ENCODE results near the gene PLCXD1.
"Not testable (repeated sequence)": the region's sequence is repeated elsewhere in the genome, so short reads cannot be mapped to it uniquely, and the experiment has no call there.

The PLCXD1 gene

GRCh38 chrX:300334-300733 lies 19.2 kb downstream of the PLCXD1 start:
- no peak overlapping the region for H3K4me3 ChIP-seq (replicated peaks; ENCODE audit: low read depth, low read length)
- no peak for DNase-seq (ENCODE audit: extremely low read depth, low read depth)
- TF ChIP-seq, protein P1, sequence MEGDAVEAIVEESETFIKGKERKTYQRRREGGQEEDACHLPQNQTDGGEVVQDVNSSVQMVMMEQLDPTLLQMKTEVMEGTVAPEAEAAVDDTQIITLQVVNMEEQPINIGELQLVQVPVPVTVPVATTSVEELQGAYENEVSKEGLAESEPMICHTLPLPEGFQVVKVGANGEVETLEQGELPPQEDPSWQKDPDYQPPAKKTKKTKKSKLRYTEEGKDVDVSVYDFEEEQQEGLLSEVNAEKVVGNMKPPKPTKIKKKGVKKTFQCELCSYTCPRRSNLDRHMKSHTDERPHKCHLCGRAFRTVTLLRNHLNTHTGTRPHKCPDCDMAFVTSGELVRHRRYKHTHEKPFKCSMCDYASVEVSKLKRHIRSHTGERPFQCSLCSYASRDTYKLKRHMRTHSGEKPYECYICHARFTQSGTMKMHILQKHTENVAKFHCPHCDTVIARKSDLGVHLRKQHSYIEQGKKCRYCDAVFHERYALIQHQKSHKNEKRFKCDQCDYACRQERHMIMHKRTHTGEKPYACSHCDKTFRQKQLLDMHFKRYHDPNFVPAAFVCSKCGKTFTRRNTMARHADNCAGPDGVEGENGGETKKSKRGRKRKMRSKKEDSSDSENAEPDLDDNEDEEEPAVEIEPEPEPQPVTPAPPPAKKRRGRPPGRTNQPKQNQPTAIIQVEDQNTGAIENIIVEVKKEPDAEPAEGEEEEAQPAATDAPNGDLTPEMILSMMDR (IDR thresholded peaks at IDR 0.05; ENCODE audit: low read depth, low read length, missing control alignments): no peak

- TF ChIP-seq, protein P1 (IDR thresholded peaks at IDR 0.05; ENCODE audit: low read depth, low read length, missing control alignments): no peak
- no peak for DNase-seq (ENCODE audit: extremely low read depth, low read depth)
- H3K4me3 ChIP-seq (replicated peaks; ENCODE audit: low read depth, low read length): no peak overlapping the region
Measured at GRCh38 chrX:302975-303374, 21.8 kb downstream of the PLCXD1 start.

DNA sequence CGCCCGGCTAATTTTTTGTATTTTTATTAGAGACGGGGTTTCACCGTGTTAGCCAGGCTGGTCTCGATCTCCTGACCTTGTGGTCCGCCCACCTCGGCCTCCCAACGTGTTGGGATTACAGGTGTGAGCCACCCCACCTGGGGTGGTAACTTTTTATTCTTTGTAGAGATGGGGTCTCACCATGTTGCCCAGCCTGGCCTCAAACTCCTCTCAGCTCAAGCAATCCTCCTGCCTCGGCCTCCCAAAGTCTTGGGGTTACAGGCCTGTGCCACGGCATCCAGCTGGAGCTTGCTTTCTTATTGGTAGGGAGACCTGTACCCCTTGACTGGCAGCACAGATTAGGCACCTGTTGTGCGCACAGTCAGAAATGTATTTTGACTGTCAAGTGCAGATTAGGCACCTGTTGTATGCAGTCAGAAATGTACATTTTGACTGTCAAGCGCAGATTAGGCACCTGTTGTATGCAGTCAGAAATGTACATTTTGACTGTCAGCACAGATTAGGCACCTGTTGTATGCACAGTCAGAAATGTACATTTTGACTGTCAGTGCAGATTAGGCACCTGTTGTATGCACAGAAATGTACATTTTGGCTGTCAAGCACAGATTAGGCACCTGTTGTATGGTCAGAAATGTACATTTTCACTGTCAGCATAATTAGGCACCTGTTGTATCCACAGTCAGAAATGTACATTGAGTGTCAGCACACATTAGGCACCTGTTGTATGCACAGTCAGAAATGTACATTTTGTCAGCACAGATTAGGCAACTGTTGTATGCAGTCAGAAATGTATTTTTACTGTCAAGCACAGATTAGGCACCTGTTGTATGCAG lies 24.8 kb downstream of the PLCXD1 start:
- H3K4me3 ChIP-seq (replicated peaks; ENCODE audit: low read depth, low read length); DNase-seq (ENCODE audit: extremely low read depth, low read depth): not testable (repeated sequence)

DNA sequence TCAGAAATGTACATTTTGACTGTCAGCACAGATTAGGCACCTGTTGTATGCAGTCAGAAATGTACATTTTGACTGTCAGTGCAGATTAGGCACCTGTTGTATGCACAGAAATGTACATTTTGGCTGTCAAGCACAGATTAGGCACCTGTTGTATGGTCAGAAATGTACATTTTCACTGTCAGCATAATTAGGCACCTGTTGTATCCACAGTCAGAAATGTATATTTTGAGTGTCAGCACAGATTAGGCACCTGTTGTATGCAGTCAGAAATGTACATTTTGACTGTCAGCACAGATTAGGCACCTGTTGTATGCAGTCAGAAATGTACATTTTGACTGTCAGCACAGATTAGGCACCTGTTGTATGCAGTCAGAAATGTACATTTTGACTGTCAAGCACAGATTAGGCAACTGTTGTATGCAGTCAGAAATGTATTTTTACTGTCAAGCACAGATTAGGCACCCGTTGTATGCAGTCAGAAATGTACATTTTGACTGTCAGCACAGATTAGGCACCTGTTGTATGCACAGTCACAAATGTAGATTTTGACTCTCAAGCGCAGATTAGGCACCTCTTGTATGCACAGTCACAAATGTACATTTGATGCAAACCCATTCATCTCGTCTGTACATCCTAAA lies 25.6 kb downstream of the PLCXD1 start:
- DNase-seq (ENCODE audit: extremely low read depth, low read depth); H3K4me3 ChIP-seq (replicated peaks; ENCODE audit: low read depth, low read length): not testable (repeated sequence)

GRCh38 chrX:307261-308111 lies 26.3 kb downstream of the PLCXD1 start:
- TF ChIP-seq, protein P1 (IDR thresholded peaks at IDR 0.05; ENCODE audit: low read depth, low read length, missing control alignments): no peak
- DNase-seq (ENCODE audit: extremely low read depth, low read depth): no peak
- no peak overlapping the region for H3K4me3 ChIP-seq (replicated peaks; ENCODE audit: low read depth, low read length)

- TF ChIP-seq, protein P1 (IDR thresholded peaks at IDR 0.05; ENCODE audit: low read depth, low read length, missing control alignments): no peak
- DNase-seq (ENCODE audit: extremely low read depth, low read depth): no peak
- H3K4me3 ChIP-seq (replicated peaks; ENCODE audit: low read depth, low read length): no peak overlapping the region
Measured at GRCh38 chrX:308821-309520, 27.8 kb downstream of the PLCXD1 start.

DNA sequence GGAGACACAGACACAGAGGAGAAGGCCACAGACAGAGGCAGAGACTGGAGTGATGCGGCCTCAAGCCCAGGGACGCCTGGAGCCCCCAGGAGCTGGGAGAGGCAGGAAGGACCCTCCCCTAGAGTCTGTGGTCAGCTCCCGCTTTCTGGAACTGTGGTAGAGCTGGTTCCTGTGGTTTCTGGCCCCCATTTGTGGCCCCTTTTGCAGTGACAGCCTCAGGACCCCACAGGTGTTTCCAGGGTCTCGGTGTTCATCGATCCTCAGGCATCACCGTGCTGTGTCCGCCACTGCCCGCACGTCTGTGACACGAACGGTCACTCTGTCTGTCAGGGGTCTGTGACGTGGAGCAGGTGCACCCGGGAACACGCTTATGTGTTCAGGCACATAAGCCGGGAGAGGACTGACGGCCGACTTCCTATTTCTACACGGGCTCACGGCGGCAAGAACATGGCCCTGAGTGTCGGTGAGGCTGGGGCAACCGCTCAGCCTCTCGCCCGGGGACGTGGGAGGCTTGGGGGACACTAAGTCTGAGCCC lies 29.5 kb downstream of the PLCXD1 start:
- no peak for DNase-seq (ENCODE audit: extremely low read depth, low read depth)
- TF ChIP-seq, protein P1 (IDR thresholded peaks at IDR 0.05; ENCODE audit: low read depth, low read length, missing control alignments): no peak
- H3K4me3 ChIP-seq (replicated peaks; ENCODE audit: low read depth, low read length): no peak overlapping the region
